Stimulated activated CD8-positive, alpha-beta memory T cell treated with anti-CD3 and anti-CD28 coated beads, Interleukin-4, amount 100 ng/mL, for 48 hours (primary cell): Measurements from ENCODE around the gene BMP5.

Experiments used
- DNase-seq: peaks from one replicate; pipeline ENCODE4 v3.0.0-alpha.2; 2020

BMP5 gene

GRCh38 chr6:55798571-55798970 is 76.8 kb downstream of the BMP5 start:
- no peak for DNase-seq

- no peak for DNase-seq
These were observed 81.1 kb downstream of the BMP5 start for GRCh38 chr6:55794136-55794812.

GRCh38 chr6:55785273-55785672 is 90.1 kb downstream of the BMP5 start:
- DNase-seq, result no peak

- DNase-seq, result no peak
These were observed 93.1 kb downstream of the BMP5 start for GRCh38 chr6:55782275-55782674.

- DNase-seq, result no peak
These were observed 96.7 kb downstream of the BMP5 start for GRCh38 chr6:55778705-55779104.

- DNase-seq, result no peak
These were observed 97.9 kb downstream of the BMP5 start for GRCh38 chr6:55777469-55777868.

GRCh38 chr6:55776113-55776512 is 99.3 kb downstream of the BMP5 start:
- DNase-seq, result no peak

- no peak for DNase-seq
These were observed 100.4 kb downstream of the BMP5 start for GRCh38 chr6:55775029-55775318.

- DNase-seq, result no peak
These were observed 100.9 kb downstream of the BMP5 start for GRCh38 chr6:55774286-55775028.

- DNase-seq, result no peak
These were observed 101.7 kb downstream of the BMP5 start for GRCh38 chr6:55773620-55774216.

GRCh38 chr6:55772730-55773129 is 102.7 kb downstream of the BMP5 start:
- DNase-seq, result no peak

GRCh38 chr6:55759536-55759935 is 115.9 kb downstream of the BMP5 start:
- no peak for DNase-seq

GRCh38 chr6:55758156-55758937 is 117.0 kb downstream of the BMP5 start:
- DNase-seq, result no peak

GRCh38 chr6:55756531-55757031 is 118.8 kb downstream of the BMP5 start:
- no peak for DNase-seq

- DNase-seq, result no peak
These were observed 126.5 kb downstream of the BMP5 start for GRCh38 chr6:55748880-55749279.

GRCh38 chr6:55746473-55746872 is 128.9 kb downstream of the BMP5 start:
- DNase-seq, result no peak

GRCh38 chr6:55734256-55734655 is 141.1 kb downstream of the BMP5 start:
- no peak for DNase-seq

GRCh38 chr6:55729665-55730064 is 145.7 kb downstream of the BMP5 start:
- no peak for DNase-seq

- no peak for DNase-seq
These were observed 149.2 kb downstream of the BMP5 start for GRCh38 chr6:55726144-55726543.

GRCh38 chr6:55714831-55715230 is 160.6 kb downstream of the BMP5 start:
- DNase-seq, result no peak

- no peak for DNase-seq
These were observed 162.0 kb downstream of the BMP5 start for GRCh38 chr6:55713436-55713835.

GRCh38 chr6:55708711-55709110 is 166.7 kb downstream of the BMP5 start:
- DNase-seq, result no peak
